Measurements from ENCODE around the gene IGFN1. TPM values are rescaled to one million over a fixed set of nuclear protein-coding genes. Genes with fewer than 3 reads are reported as not detected.

Gene IGFN1
- total RNA-seq, 3 donors from 2014 or later (not counting 1 experiment from before 2014, with no cell fraction given) = not detected

DNA sequence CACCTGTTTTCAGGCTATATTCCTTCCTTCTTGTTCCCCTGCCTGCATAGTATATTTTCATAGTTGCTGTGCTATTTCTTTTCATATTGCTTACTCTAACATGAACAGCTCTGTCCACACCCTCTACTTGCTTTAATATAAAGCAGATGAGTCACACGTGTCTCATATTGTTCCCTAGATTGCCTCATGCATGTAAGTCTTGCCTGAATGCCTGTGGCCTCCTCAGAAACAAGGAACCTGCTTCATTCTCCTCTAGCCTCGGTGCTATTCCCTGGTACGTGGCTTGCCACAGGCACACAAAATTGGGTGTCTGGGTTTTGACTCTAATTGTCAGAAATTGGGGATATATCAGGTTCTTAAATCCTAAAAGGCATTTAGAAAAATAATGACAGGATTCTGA lies 76.2 kb downstream of the IGFN1 start:
- ATAC-seq = no peak
- no peaks in the 10 kb centered on the region for H3K9me3 Mint-ChIP-seq
- Histone ChIP-seq H3K9me3 (ENCODE audit: control insufficient read depth, insufficient read depth, low read length) (no peaks in the 10 kb centered on the region), H3K4me1 (ENCODE audit: control insufficient read depth, insufficient read depth, low read length) (no peaks in the 10 kb centered on the region), H3K27me3 (ENCODE audit: control insufficient read depth, insufficient read depth, low read length) (no peaks in the 10 kb centered on the region), H3K4me3 (ENCODE audit: low read length) (no peak overlapping the region), H3K36me3 (ENCODE audit: control insufficient read depth, insufficient read depth, low read length) (no peaks in the 10 kb centered on the region), H3K27ac (ENCODE audit: low read length) (no peak overlapping the region)
- TF ChIP-seq, protein P1, sequence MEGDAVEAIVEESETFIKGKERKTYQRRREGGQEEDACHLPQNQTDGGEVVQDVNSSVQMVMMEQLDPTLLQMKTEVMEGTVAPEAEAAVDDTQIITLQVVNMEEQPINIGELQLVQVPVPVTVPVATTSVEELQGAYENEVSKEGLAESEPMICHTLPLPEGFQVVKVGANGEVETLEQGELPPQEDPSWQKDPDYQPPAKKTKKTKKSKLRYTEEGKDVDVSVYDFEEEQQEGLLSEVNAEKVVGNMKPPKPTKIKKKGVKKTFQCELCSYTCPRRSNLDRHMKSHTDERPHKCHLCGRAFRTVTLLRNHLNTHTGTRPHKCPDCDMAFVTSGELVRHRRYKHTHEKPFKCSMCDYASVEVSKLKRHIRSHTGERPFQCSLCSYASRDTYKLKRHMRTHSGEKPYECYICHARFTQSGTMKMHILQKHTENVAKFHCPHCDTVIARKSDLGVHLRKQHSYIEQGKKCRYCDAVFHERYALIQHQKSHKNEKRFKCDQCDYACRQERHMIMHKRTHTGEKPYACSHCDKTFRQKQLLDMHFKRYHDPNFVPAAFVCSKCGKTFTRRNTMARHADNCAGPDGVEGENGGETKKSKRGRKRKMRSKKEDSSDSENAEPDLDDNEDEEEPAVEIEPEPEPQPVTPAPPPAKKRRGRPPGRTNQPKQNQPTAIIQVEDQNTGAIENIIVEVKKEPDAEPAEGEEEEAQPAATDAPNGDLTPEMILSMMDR (IDR thresholded peaks at IDR 0.05) = no peak
- no peaks in the 10 kb centered on the region for H3K4me1 Mint-ChIP-seq
- H3K27me3 Mint-ChIP-seq (ENCODE audit: low read depth in 2 of 2) = peaks cover 21 to 59% of the 10 kb centered on the region in 2 donors
- no peak for DNase-seq
- no peak overlapping the region for H3K27ac Mint-ChIP-seq
- no peaks in the 10 kb centered on the region for H3K36me3 Mint-ChIP-seq
- intact Hi-C loops (cut with micrococcal nuclease) = no loop called here
- 79% methylated on average over 3 of the region's 3 CpGs for WGBS (ENCODE audit: insufficient coverage)
- no peak overlapping the region for H3K4me3 Mint-ChIP-seq

DNA sequence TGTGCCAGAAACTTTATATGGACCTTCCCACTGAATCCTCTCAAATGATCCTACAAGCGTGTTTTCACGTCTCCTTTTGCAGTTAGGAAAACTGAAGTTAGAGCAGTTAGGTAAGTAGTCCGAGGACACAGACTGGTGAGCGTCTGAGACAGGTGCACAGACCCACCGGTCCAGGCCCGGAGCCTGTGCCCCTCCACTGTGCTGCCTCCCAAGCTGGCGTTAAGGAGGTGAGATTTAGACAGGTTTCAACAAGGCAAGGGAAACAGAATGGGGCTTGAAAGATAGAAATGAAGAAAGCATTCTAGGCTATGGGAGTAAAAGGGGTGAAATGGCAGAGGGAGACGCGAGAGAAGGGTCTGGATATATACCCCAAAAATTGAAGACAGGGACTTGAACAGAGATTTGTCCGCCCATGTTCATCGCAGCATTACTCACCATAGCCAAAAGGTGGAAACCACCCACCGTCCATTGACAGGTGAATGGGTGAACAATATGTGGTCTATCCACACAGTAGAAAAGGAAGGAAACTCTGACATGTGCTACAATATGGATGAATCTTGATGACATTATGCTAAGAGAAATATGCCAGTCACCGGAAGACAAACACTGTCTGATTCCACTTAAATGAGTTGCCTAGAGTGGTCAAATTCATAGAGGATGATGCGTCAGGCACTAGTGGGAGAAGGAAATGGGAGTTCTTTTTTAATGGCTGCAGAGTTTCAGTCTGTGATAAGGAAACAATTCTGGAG lies 77.0 kb downstream of the IGFN1 start:
- no peak for DNase-seq
- Mint-ChIP-seq H3K9me3 (no peaks in the 10 kb centered on the region), H3K4me1 (no peaks in the 10 kb centered on the region), H3K36me3 (no peaks in the 10 kb centered on the region), H3K27ac (no peak overlapping the region), H3K27me3 (ENCODE audit: low read depth in 2 of 2) (peaks cover 21 to 59% of the 10 kb centered on the region in 2 donors), H3K4me3 (no peak overlapping the region)
- ATAC-seq = no peak
- no peak overlapping the region for H3K4me3 ChIP-seq (ENCODE audit: low read length)
- H3K27ac ChIP-seq (ENCODE audit: low read length) = no peak overlapping the region
- TF ChIP-seq, protein P1 (IDR thresholded peaks at IDR 0.05) = no peak
- intact Hi-C loops (cut with micrococcal nuclease) = no loop called here
- H3K27me3 ChIP-seq (ENCODE audit: control insufficient read depth, insufficient read depth, low read length) = no peaks in the 10 kb centered on the region
- H3K9me3 ChIP-seq (ENCODE audit: control insufficient read depth, insufficient read depth, low read length) = no peaks in the 10 kb centered on the region
- WGBS (ENCODE audit: insufficient coverage) = 86% methylated on average over 14 of the region's 14 CpGs
- no peaks in the 10 kb centered on the region for H3K36me3 ChIP-seq (ENCODE audit: control insufficient read depth, insufficient read depth, low read length)
- no peaks in the 10 kb centered on the region for H3K4me1 ChIP-seq (ENCODE audit: control insufficient read depth, insufficient read depth, low read length)

DNA sequence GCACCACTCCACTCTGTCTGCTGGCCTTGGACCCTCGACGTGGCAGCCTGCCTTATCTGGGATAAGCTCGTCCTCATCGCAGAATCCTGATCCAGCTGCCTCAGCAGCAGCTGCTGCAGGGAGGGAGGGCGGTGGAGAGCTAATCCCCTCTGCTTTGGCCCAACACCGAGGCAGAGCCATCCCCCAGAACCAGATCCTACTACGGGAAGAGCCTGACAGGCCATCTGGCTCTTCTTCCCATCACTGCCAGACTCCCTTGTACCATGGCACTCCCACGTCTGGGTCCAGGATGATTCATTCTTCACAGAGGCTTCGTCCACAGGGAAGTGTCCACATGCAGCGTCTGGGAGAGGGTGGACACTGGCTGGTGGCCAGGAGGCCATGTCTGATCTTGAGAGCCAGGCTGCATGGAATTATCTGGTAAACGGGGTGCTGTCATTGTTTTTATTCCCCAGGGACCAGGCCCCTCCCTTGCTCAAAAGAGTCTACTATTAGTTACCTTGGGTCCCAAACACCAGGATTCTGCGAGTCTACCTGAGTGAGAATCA lies 78.1 kb downstream of the IGFN1 start:
- DNase-seq (no peak), ATAC-seq (no peak)
- Mint-ChIP-seq H3K4me3 (no peak overlapping the region), H3K4me1 (no peaks in the 10 kb centered on the region), H3K36me3 (no peaks in the 10 kb centered on the region), H3K27me3 (ENCODE audit: low read depth in 2 of 2) (peaks cover 19 to 50% of the 10 kb centered on the region in 2 donors), H3K27ac (no peak overlapping the region), H3K9me3 (no peaks in the 10 kb centered on the region)
- H3K27me3 ChIP-seq (ENCODE audit: control insufficient read depth, insufficient read depth, low read length) = no peaks in the 10 kb centered on the region
- no peak overlapping the region for H3K27ac ChIP-seq (ENCODE audit: low read length)
- no peaks in the 10 kb centered on the region for H3K9me3 ChIP-seq (ENCODE audit: control insufficient read depth, insufficient read depth, low read length)
- no peaks in the 10 kb centered on the region for H3K4me1 ChIP-seq (ENCODE audit: control insufficient read depth, insufficient read depth, low read length)
- no peak overlapping the region for H3K4me3 ChIP-seq (ENCODE audit: low read length)
- 66% methylated on average over 12 of the region's 12 CpGs for WGBS (ENCODE audit: insufficient coverage)
- no peaks in the 10 kb centered on the region for H3K36me3 ChIP-seq (ENCODE audit: control insufficient read depth, insufficient read depth, low read length)
- intact Hi-C loops (cut with micrococcal nuclease) = no loop called here
- TF ChIP-seq, protein P1 (IDR thresholded peaks at IDR 0.05) = no peak
